ENCODE data around the gene SERINC4.
"Not testable (repeated sequence)": the region's sequence is repeated elsewhere in the genome, so short reads cannot be mapped to it uniquely, and the experiment has no call there.

DNA sequence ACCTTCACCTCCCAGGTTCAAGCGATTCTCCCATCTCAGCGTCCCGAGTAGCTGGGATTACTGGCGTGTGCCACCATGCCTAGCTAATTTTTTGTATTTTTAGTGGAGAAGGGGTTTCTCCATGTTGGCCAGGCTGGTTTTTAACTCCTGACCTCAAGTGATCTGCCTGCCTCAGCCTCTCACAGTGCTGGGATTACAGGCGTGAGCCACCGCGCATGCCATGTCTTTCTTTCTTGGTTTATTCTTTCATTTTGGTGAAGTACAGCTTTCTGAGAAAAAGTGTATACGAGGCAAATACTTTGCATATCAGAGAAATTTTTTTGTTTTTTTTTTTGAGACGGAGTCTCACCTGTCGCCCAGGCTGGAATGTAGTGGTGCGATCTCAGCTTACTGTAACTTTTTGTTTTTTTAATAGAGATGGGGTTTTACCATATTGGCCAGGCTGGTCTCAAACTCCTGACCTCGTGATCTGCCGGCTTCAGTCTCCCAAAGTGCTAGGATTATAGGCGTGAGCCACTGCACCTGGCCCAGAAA is 31.6 kb upstream of the SERINC4 start:
- TF ChIP-seq EZH2 (IDR thresholded peaks at IDR 0.05; ENCODE audit: insufficient read depth, poor library complexity, severe bottlenecking); EZH2phosphoT487 (IDR thresholded peaks at IDR 0.05; ENCODE audit: insufficient read depth, low read depth): not testable (repeated sequence)

Data from GM23248 (cell line).